ENCODE results near the gene SERP2.

- TF ChIP-seq CTCF (IDR thresholded peaks at IDR 0.05): no peak
- TF ChIP-seq POLR2A (IDR thresholded peaks at IDR 0.05): no peak
These were observed 34.3 kb downstream of the SERP2 start for GRCh38 chr13:44407891-44408290.
